Uterus (tissue), 2 donors: Measurements from ENCODE around the gene MAGEA2.
"Not testable (repeated sequence)": the region's sequence is repeated elsewhere in the genome, so short reads cannot be mapped to it uniquely, and the experiment has no call there.

ENCODE experiments used
- POLR2A ChIP-seq, 2 donors: fragments of 450-650 bp; IDR thresholded peaks; one replicate each; pipeline ENCODE4 v1.6.1; 2016; ENCODE audit warnings: antibody characterized with exemption in 2 of 2, mild to moderate bottlenecking in 1 of 2, moderate library complexity in 1 of 2
- TF ChIP-seq, protein P1 (sequence below), 4 experiments: fragments of 200-600 bp in 2 of 4; fragments of 450-650 bp in 2 of 4; sonication (generic) in 2 of 4; IDR thresholded peaks; one replicate each; pipeline ENCODE4 v1.5.1; 2016 to 2019; ENCODE audit warnings: antibody characterized with exemption in 4 of 4, mild to moderate bottlenecking in 2 of 4, moderate library complexity in 1 of 4

GRCh38 chrX:152759544-152759943 lies 5.9 kb upstream of the MAGEA2 start:
- TF ChIP-seq, protein P1, sequence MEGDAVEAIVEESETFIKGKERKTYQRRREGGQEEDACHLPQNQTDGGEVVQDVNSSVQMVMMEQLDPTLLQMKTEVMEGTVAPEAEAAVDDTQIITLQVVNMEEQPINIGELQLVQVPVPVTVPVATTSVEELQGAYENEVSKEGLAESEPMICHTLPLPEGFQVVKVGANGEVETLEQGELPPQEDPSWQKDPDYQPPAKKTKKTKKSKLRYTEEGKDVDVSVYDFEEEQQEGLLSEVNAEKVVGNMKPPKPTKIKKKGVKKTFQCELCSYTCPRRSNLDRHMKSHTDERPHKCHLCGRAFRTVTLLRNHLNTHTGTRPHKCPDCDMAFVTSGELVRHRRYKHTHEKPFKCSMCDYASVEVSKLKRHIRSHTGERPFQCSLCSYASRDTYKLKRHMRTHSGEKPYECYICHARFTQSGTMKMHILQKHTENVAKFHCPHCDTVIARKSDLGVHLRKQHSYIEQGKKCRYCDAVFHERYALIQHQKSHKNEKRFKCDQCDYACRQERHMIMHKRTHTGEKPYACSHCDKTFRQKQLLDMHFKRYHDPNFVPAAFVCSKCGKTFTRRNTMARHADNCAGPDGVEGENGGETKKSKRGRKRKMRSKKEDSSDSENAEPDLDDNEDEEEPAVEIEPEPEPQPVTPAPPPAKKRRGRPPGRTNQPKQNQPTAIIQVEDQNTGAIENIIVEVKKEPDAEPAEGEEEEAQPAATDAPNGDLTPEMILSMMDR (IDR thresholded peaks at IDR 0.05) = not testable (repeated sequence)
- TF ChIP-seq POLR2A (IDR thresholded peaks at IDR 0.05) = not testable (repeated sequence)
